ENCODE results near the gene CACNA1C. TPM values are rescaled to one million over a fixed set of nuclear protein-coding genes. Genes with fewer than 3 reads are reported as not detected.

Gene CACNA1C
- total and polyA plus RNA-seq, 2 donors (not counting 1 experiment from before 2014, with no cell fraction given): 0.01 to 0.02 TPM

DNA sequence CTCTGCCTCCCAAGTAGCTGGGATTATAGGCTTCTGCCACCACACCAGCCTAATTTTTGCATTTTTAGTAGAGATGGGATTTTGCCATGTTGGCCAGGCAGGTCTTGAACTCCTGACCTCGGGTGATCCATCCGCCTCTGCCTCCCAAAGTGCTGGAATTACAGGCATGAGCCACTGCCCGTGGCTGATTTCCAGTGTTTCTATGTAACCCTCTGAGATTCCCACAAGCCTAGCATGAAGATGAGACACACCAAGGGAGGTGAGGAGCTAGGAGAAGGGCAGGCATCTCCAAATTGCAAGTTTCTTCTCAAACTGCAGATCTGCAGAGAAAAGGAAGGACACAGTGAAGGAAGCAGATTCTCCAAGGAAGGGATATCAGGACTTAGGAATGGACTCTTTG is 125.0 kb downstream of the CACNA1C start:
- no peaks in the 10 kb centered on the region for H3K9me3 Mint-ChIP-seq (ENCODE audit: insufficient read depth)
- no peak overlapping the region for H3K27ac Mint-ChIP-seq
- H3K27me3 Mint-ChIP-seq: peaks cover 21% of the 10 kb centered on the region
- no peaks in the 10 kb centered on the region for H3K4me1 ChIP-seq (ENCODE audit: control insufficient read depth in 2 of 2, insufficient read depth in 2 of 2, low read length in 2 of 2)
- intact Hi-C loops (cut with micrococcal nuclease): no loop called here
- H3K79me2 ChIP-seq (ENCODE audit: control insufficient read depth, insufficient read depth, low read length): no peaks in the 10 kb centered on the region
- no peaks in the 10 kb centered on the region for H3K9me3 ChIP-seq (ENCODE audit: control extremely low read depth in 1 of 3, control insufficient read depth in 2 of 3, insufficient read depth in 1 of 3, low read length in 2 of 3)
- peaks cover 0 to 2% (median 0%) of the 10 kb centered on the region in 4 experiments for H3K27me3 ChIP-seq (replicated peaks in 1 of 4; ENCODE audit: control extremely low read depth in 1 of 4, control insufficient read depth in 3 of 4, insufficient read depth in 4 of 4, low read length in 3 of 4)
- POLR2A ChIA-PET: no interaction called here
- CTCF ChIA-PET: no interaction called here
- no peak overlapping the region for H3K27ac ChIP-seq (ENCODE audit: low read length in 2 of 2)
- no peak overlapping the region for H3K9ac ChIP-seq (ENCODE audit: low read length)
- no peak for TF ChIP-seq EZH2 (IDR thresholded peaks at IDR 0.05; ENCODE audit: borderline replicate concordance, insufficient read depth, low read depth, low read length, poor library complexity, severe bottlenecking)
- TF ChIP-seq, protein P1, sequence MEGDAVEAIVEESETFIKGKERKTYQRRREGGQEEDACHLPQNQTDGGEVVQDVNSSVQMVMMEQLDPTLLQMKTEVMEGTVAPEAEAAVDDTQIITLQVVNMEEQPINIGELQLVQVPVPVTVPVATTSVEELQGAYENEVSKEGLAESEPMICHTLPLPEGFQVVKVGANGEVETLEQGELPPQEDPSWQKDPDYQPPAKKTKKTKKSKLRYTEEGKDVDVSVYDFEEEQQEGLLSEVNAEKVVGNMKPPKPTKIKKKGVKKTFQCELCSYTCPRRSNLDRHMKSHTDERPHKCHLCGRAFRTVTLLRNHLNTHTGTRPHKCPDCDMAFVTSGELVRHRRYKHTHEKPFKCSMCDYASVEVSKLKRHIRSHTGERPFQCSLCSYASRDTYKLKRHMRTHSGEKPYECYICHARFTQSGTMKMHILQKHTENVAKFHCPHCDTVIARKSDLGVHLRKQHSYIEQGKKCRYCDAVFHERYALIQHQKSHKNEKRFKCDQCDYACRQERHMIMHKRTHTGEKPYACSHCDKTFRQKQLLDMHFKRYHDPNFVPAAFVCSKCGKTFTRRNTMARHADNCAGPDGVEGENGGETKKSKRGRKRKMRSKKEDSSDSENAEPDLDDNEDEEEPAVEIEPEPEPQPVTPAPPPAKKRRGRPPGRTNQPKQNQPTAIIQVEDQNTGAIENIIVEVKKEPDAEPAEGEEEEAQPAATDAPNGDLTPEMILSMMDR (IDR thresholded peaks at IDR 0.05): no peak
- DNase-seq: no peak
- no peak overlapping the region for H2AFZ ChIP-seq (ENCODE audit: insufficient read depth, low read depth, low read length, poor library complexity, severe bottlenecking)
- no peaks in the 10 kb centered on the region for H4K20me1 ChIP-seq (ENCODE audit: control insufficient read depth, insufficient read depth, low read length, poor library complexity, severe bottlenecking)
- no peak overlapping the region for H3K4me2 ChIP-seq (replicated peaks; ENCODE audit: low read depth, low read length, poor library complexity, severe bottlenecking)
- H3K4me3 ChIP-seq (ENCODE audit: control extremely low read depth in 1 of 5, extremely low read depth in 1 of 5, insufficient read depth in 1 of 5, low read depth in 2 of 5, low read length in 4 of 5): no peak overlapping the region
- H3K4me3 Mint-ChIP-seq: no peak overlapping the region
- WGBS (ENCODE audit: insufficient coverage): 80% methylated on average over 1 of the region's 3 CpGs
- no peaks in the 10 kb centered on the region for H3K36me3 ChIP-seq (replicated peaks in 1 of 2; ENCODE audit: control extremely low read depth in 1 of 2, control insufficient read depth in 1 of 2, extremely low read depth in 1 of 2, insufficient read depth in 2 of 2, low read length in 1 of 2)
- no peaks in the 10 kb centered on the region for H3K4me1 Mint-ChIP-seq
- ATAC-seq (ENCODE audit: low read depth): no peak

DNA sequence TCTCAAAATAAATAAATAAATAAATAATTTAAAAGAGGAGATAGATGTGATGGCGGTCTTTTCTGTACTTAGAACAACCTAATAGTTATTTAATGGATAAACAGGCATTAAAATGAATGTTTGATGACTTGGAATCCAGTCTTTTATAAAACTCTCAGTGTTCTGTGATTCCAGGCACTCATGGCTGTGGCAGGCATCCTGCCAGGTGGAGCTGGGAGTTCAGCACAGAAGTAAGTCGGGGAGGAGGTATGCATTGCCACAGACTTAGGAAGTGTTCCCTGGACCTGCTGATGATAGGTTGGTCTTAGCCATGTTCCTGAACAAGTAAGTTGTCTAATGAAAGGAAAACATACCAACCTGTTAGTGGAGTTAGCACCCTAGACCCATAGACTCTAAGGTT is 126.3 kb downstream of the CACNA1C start:
- Mint-ChIP-seq H3K4me3 (no peak overlapping the region), H3K27me3 (peaks cover 13% of the 10 kb centered on the region), H3K9me3 (ENCODE audit: insufficient read depth) (no peaks in the 10 kb centered on the region), H3K27ac (no peak overlapping the region), H3K4me1 (no peaks in the 10 kb centered on the region)
- DNase-seq (no peak), ATAC-seq (ENCODE audit: low read depth) (no peak)
- H4K20me1 ChIP-seq (ENCODE audit: control insufficient read depth, insufficient read depth, low read length, poor library complexity, severe bottlenecking): no peaks in the 10 kb centered on the region
- intact Hi-C loops (cut with micrococcal nuclease): no loop called here
- 88% methylated on average over 1 of the region's 2 CpGs for WGBS (ENCODE audit: insufficient coverage)
- no peak overlapping the region for H3K27ac ChIP-seq (ENCODE audit: low read length in 2 of 2)
- ChIA-PET CTCF (no interaction called here), POLR2A (no interaction called here)
- H3K4me3 ChIP-seq (ENCODE audit: control extremely low read depth in 1 of 5, extremely low read depth in 1 of 5, insufficient read depth in 1 of 5, low read depth in 2 of 5, low read length in 4 of 5): no peak overlapping the region
- H3K36me3 ChIP-seq (replicated peaks in 1 of 2; ENCODE audit: control extremely low read depth in 1 of 2, control insufficient read depth in 1 of 2, extremely low read depth in 1 of 2, insufficient read depth in 2 of 2, low read length in 1 of 2): no peaks in the 10 kb centered on the region
- no peaks in the 10 kb centered on the region for H3K4me1 ChIP-seq (ENCODE audit: control insufficient read depth in 2 of 2, insufficient read depth in 2 of 2, low read length in 2 of 2)
- peaks cover 0 to 2% (median 0%) of the 10 kb centered on the region in 4 experiments for H3K27me3 ChIP-seq (replicated peaks in 1 of 4; ENCODE audit: control extremely low read depth in 1 of 4, control insufficient read depth in 3 of 4, insufficient read depth in 4 of 4, low read length in 3 of 4)
- no peak overlapping the region for H2AFZ ChIP-seq (ENCODE audit: insufficient read depth, low read depth, low read length, poor library complexity, severe bottlenecking)
- no peak overlapping the region for H3K4me2 ChIP-seq (replicated peaks; ENCODE audit: low read depth, low read length, poor library complexity, severe bottlenecking)
- TF ChIP-seq, protein P1 (IDR thresholded peaks at IDR 0.05): no peak
- no peak for TF ChIP-seq EZH2 (IDR thresholded peaks at IDR 0.05; ENCODE audit: borderline replicate concordance, insufficient read depth, low read depth, low read length, poor library complexity, severe bottlenecking)
- no peak overlapping the region for H3K9ac ChIP-seq (ENCODE audit: low read length)
- no peaks in the 10 kb centered on the region for H3K79me2 ChIP-seq (ENCODE audit: control insufficient read depth, insufficient read depth, low read length)
- H3K9me3 ChIP-seq (ENCODE audit: control extremely low read depth in 1 of 3, control insufficient read depth in 2 of 3, insufficient read depth in 1 of 3, low read length in 2 of 3): no peaks in the 10 kb centered on the region

All from B cell (primary cell).